Transverse colon (tissue), 4 donors: ENCODE results near the gene RALGDS. TPM values are rescaled to one million over a fixed set of nuclear protein-coding genes. Genes with fewer than 3 reads are reported as not detected.

Experiments
- DNase-seq: peaks from one replicate; pipeline ENCODE4 v3.0.0-alpha.2; 2019
- H3K27ac ChIP-seq, 4 donors: fragments of 200-600 bp; sonication (generic); 2 replicates each; pipeline ENCODE4 v1.5.1; 2016 to 2018; ENCODE audit warnings: inconsistent platforms in 4 of 4
- H3K27me3 ChIP-seq: fragments of 200-600 bp; sonication (generic); 2 replicates; pipeline ENCODE4 v1.5.1; 2017; ENCODE audit warnings: inconsistent platforms
- H3K36me3 ChIP-seq, 4 donors: fragments of 200-600 bp; sonication (generic); 2 replicates each; pipeline ENCODE4 v1.5.1; 2017 to 2019; ENCODE audit warnings: inconsistent platforms in 4 of 4
- H3K4me1 ChIP-seq, 4 donors: fragments of 200-600 bp; sonication (generic); 2 replicates each; pipeline ENCODE4 v1.5.1; 2017 to 2020; ENCODE audit warnings: inconsistent platforms in 4 of 4
- H3K4me3 ChIP-seq, 4 donors: fragments of 200-600 bp; sonication (generic); 1 replicate in 1 of 4; 2 replicates in 3 of 4; pipeline versions ENCODE4 v1.5.1 to v1.6.1; 2017 to 2019; ENCODE audit warnings: inconsistent platforms in 4 of 4
- H3K9me3 ChIP-seq, 2 donors: fragments of 200-600 bp; sonication (generic); 2 replicates each; pipeline ENCODE4 v1.5.1; 2017 to 2019; ENCODE audit warnings: inconsistent platforms in 2 of 2
- EP300 ChIP-seq: sonication (generic); formaldehyde crosslinking; IDR thresholded peaks from one replicate; pipeline ENCODE4 v1.6.1; 2017; ENCODE audit warnings: antibody characterized with exemption, low read depth
- POLR2A ChIP-seq: fragments of 450-650 bp; IDR thresholded peaks from one replicate; pipeline ENCODE4 v1.6.1; 2016; ENCODE audit warnings: antibody characterized with exemption, mild to moderate bottlenecking, moderate library complexity
- POLR2AphosphoS5 ChIP-seq, 3 donors: sonication (generic); formaldehyde crosslinking; IDR thresholded peaks; one replicate each; pipeline ENCODE4 v1.6.1; 2016; ENCODE audit warnings: antibody characterized with exemption in 3 of 3
- WGBS, 2 donors: methylation state at CpG; one replicate each; pipeline ENCODE4 v1.1.5; 2018; ENCODE audit warnings: low coverage in 1 of 2; 5-methylcytosine and 5-hydroxymethylcytosine counted together
- in situ Hi-C, 4 donors: fragments of 200-750 bp; cut with MboI; loops; one replicate each; pipeline versions ENCODE4 v1.15.0 to v1.15.1; 2017; ENCODE audit warnings: low sequenced_read_pairs in 3 of 4, low pct_ligation_motif_present in 1 of 4, low pct_unique_long_range_greater_than_20kb in 1 of 4
- intact Hi-C: fragments of 100-400 bp; cut with DNase I; formaldehyde crosslinking; loops from one replicate; pipeline ENCODE4 v1.15.1; 2023; ENCODE audit warnings: low total_unique reads
- total RNA-seq, 4 donors: library from RNA; depleted of rRNA; stranded (reverse); fragments of >200 nt; gene quantifications; one replicate each; pipeline ENCODE4 v1.1.0, GENCODE V29; 2016
- TF ChIP-seq, protein P1 (sequence below), 5 experiments: fragments of 200-600 bp in 3 of 5; fragments of 450-650 bp in 2 of 5; sonication (generic) in 3 of 5; IDR thresholded peaks; 1 replicate in 2 of 5; 2 replicates in 3 of 5; pipeline ENCODE4 v1.5.1; 2016 to 2017; ENCODE audit warnings: antibody characterized with exemption in 5 of 5, inconsistent platforms in 3 of 5, mild to moderate bottlenecking in 2 of 5, moderate library complexity in 1 of 5

Gene RALGDS
- total RNA-seq, 4 donors from 2014 or later, result 50.5 to 233 (median 58.2) TPM

DNA sequence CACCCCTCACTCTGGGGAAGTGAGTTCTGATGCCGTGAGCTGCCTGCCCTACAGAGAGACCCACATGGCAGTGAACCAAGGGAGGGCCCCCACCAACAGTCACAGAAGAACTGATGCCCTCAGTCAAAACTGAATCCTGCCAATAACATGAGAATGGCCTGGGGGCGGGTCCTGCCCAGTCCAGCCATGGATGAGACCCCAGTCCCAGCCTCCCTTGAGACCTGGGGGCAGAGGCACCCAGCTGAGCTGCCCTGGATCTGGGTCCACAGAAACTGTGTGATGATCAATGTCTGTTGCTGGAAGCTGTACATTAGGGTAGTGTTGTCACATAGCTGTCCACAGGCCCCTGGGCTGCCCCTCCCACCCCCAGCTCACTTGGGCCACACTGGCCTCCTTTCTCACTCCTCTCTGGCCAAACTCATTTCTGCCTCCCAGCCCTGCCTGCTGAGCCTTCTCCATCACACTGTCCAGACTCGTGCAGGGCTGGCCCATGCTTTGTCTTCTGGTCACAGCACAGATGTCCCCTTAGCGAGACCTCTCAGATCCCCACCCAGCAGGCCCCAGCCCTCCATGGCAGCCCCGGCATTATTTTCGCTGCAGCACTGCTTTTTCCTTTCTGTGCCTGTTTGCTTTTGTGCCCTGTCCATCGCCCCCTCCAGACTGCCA lies 25.8 kb upstream of the RALGDS start:
- 67 to 70% methylated on average over 4 to 6 of the region's 7 CpGs for WGBS, 2 donors
- Histone ChIP-seq H3K27me3 (no peaks in the 10 kb centered on the region), H3K27ac (peak overlapping the region; percentile 90 to 94 (median 94)), H3K4me1 (peaks cover 34 to 56% (median 51%) of the 10 kb centered on the region in 4 donors), H3K9me3 (no peaks in the 10 kb centered on the region), H3K4me3 (no peak overlapping the region), H3K36me3 (no peaks in the 10 kb centered on the region)
- intact Hi-C loops (loop anchor here (1.0 to 10.0 kb wide), 2 partner anchors 42 to 102 kb away; no protein-coding TSS in a partner anchor), in situ Hi-C loops (loop anchor here in 2 of 4 donors (5.0 kb wide), 1 partner anchor 45 kb away; no protein-coding TSS in a partner anchor)
- no peak for TF ChIP-seq POLR2A
- no peak for TF ChIP-seq EP300
- TF ChIP-seq POLR2AphosphoS5 (IDR thresholded peaks at IDR 0.05), result no peak
- TF ChIP-seq, protein P1, sequence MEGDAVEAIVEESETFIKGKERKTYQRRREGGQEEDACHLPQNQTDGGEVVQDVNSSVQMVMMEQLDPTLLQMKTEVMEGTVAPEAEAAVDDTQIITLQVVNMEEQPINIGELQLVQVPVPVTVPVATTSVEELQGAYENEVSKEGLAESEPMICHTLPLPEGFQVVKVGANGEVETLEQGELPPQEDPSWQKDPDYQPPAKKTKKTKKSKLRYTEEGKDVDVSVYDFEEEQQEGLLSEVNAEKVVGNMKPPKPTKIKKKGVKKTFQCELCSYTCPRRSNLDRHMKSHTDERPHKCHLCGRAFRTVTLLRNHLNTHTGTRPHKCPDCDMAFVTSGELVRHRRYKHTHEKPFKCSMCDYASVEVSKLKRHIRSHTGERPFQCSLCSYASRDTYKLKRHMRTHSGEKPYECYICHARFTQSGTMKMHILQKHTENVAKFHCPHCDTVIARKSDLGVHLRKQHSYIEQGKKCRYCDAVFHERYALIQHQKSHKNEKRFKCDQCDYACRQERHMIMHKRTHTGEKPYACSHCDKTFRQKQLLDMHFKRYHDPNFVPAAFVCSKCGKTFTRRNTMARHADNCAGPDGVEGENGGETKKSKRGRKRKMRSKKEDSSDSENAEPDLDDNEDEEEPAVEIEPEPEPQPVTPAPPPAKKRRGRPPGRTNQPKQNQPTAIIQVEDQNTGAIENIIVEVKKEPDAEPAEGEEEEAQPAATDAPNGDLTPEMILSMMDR (IDR thresholded peaks at IDR 0.05), result no peak
- no peak for DNase-seq

DNA sequence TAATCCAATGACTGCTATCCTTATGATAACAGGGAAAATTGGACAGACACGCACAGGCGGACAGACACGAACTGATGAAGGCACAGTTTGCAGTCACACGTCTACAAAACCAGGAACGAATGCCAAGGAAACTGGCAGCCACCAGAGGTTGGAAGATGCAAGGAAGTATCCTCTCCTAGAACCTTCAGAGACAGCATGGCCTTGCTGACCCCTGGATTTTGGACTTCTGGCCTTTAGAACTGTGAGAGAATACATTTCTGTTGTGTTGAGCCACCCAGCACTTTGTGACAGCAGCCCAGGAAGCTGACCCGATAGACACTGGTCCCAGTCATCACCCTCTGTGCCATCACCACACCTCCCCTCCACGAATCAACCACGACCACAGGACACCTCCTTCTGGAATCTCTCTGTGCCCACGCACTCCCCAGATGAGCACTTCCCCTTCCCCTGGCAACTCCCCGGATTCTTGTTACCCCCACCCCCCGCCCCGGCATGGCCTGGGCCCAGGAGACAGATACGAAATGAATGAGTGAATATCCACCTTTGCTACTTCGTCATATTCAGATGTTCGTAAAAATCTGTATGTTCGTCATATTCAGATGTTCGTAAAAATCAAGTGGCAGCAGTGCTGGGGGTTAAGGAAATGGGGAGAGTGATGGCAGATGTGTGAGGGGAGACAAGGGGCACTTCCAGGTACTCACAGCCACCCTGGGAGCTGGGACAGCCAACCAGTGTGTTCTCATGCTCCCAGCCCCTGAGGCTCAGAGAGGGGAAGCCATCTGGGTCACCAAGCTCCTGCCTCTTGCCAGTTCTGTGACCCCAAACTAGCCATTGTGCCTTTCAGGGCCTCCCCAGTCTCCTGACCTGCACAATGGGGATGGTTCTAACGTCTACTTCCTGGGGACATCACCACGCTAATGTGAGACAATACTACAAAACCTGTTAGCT lies 24.1 kb upstream of the RALGDS start:
- DNase-seq, result peak; percentile 20
- intact Hi-C loops (loop anchor here (10.0 kb wide), 1 partner anchor 100 kb away; no protein-coding TSS in a partner anchor), in situ Hi-C loops (loop anchor here in 2 of 4 donors (5.0 kb wide), 1 partner anchor 43 kb away; no protein-coding TSS in a partner anchor)
- TF ChIP-seq POLR2AphosphoS5 (IDR thresholded peaks at IDR 0.05), result no peak
- TF ChIP-seq POLR2A, result no peak
- TF ChIP-seq, protein P1 (IDR thresholded peaks at IDR 0.05), result no peak
- TF ChIP-seq EP300, result no peak
- peaks cover 47 to 67% (median 63%) of the 10 kb centered on the region in 4 donors for H3K4me1 ChIP-seq
- WGBS, 2 donors, result 75 to 77% methylated on average over 7 to 19 of the region's 19 CpGs
- peak overlapping the region; percentile 76 to 82 (median 80) for H3K27ac ChIP-seq
- H3K27me3 ChIP-seq, result no peaks in the 10 kb centered on the region
- H3K9me3 ChIP-seq, result no peaks in the 10 kb centered on the region
- H3K4me3 ChIP-seq, result no peak overlapping the region
- no peaks in the 10 kb centered on the region for H3K36me3 ChIP-seq

DNA sequence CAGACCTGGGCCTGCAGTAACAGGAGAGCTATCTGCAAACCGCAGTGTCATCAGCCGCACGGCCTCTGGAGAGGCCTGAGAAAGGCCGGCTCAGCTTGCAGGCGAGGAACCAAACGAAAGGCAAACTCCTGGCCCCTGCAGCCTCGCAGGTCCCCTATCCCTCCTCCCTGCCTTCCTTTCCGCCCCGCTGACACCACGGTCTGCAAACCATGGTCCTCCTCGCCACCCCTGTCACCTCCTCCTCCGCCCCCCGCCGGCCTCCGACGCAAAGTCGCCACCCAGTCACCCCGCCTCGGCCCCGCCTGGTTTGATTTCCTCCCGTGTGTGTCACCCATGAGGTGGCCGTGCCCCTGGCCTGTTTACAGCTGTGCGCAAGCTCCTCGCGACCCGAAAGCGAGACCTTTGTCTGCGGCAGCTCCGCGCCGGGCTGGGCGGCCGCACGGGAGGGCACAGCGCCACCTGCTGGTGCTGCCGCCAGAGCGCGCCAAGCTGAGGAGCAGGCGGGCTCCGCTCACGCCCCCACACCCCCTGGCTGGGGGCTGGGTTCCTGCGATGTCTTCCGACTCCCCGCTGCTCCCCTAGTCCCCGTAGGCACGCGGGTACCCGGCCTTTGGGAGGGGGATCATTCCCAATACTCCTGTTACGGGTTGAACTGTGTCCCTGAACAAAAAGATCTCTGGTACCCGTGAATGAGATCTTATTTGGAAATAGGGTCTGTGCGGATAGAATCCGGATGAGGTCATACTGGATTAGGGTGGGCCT lies 23.3 kb upstream of the RALGDS start:
- no peaks in the 10 kb centered on the region for H3K27me3 ChIP-seq
- in situ Hi-C loops, result no loop called here
- H3K4me3 ChIP-seq, result peak overlapping the region; percentile 2 to 43 (median 23)
- peaks cover 52 to 74% (median 61%) of the 10 kb centered on the region in 4 donors for H3K4me1 ChIP-seq
- TF ChIP-seq, protein P1 (IDR thresholded peaks at IDR 0.05), result peak; percentile 97 to 100 (median 99)
- peak; percentile 37 to 73 (median 70) for TF ChIP-seq POLR2AphosphoS5 (IDR thresholded peaks at IDR 0.05)
- TF ChIP-seq POLR2A, result peak; percentile 66
- no peak for TF ChIP-seq EP300
- intact Hi-C loops, result loop anchor here (10.0 kb wide), 1 partner anchor 100 kb away; no protein-coding TSS in a partner anchor
- peak; percentile 95 for DNase-seq
- 3 to 8% methylated on average over 6 to 46 of the region's 52 CpGs for WGBS, 2 donors
- no peaks in the 10 kb centered on the region for H3K36me3 ChIP-seq
- H3K9me3 ChIP-seq, result no peaks in the 10 kb centered on the region
- H3K27ac ChIP-seq, result peak overlapping the region; percentile 76 to 82 (median 80)
